ENCODE results near the gene DGKQ. TPM values are rescaled to one million over a fixed set of nuclear protein-coding genes. Genes with fewer than 3 reads are reported as not detected.

Gene DGKQ
- total and polyA plus RNA-seq, 2 donors (not counting 3 experiments of a cell fraction or from before 2014, with no cell fraction given): 15.8 to 20.2 TPM

GRCh38 chr4:982291-982690 lies 8.9 kb upstream of the DGKQ start:
- DNase-seq (ENCODE audit: low read depth, low spot score): no peak
- H3K36me3 ChIP-seq (ENCODE audit: control insufficient read depth in 2 of 2, extremely low read depth in 1 of 2, insufficient read depth in 2 of 2, low read length in 2 of 2): no peaks in the 10 kb centered on the region
- TF ChIP-seq FOS (IDR thresholded peaks at IDR 0.05; ENCODE audit: borderline replicate concordance, insufficient read depth, low read length) (no peak), POLR2AphosphoS5 (IDR thresholded peaks at IDR 0.05; ENCODE audit: insufficient read depth, low read depth, low read length) (no peak), MAX (IDR thresholded peaks at IDR 0.05; ENCODE audit: insufficient read depth, insufficient read length) (no peak), POLR2A (IDR thresholded peaks at IDR 0.05; ENCODE audit: low read depth, low read length) (no peak), JUN (IDR thresholded peaks at IDR 0.05; ENCODE audit: borderline replicate concordance, insufficient read depth, insufficient read length, low read depth) (no peak), MYC (IDR thresholded peaks at IDR 0.05; ENCODE audit: low read depth, low read length) (no peak), CTCF (IDR thresholded peaks at IDR 0.05; ENCODE audit: extremely low read depth in 1 of 2, insufficient read depth in 1 of 2, low read depth in 1 of 2, low read length in 2 of 2) (no peak), EZH2 (IDR thresholded peaks at IDR 0.05; ENCODE audit: borderline replicate concordance, low read depth, low read length, severe bottlenecking) (no peak), GATA2 (IDR thresholded peaks at IDR 0.05; ENCODE audit: insufficient read depth, insufficient read length, low read depth, low read length) (no peak)
- no peaks in the 10 kb centered on the region for H3K9me1 ChIP-seq (replicated peaks; ENCODE audit: control insufficient read depth, extremely low read depth, insufficient read depth, low read length)
- H3K27me3 ChIP-seq (ENCODE audit: control insufficient read depth in 2 of 2, insufficient read depth in 2 of 2, low read length in 2 of 2): no peaks in the 10 kb centered on the region
- CTCF ChIA-PET: no interaction called here
- intact Hi-C loops (cut with micrococcal nuclease): no loop called here
- dilution Hi-C loops (cut with MboI; ENCODE audit: extremely low pct_ligation_motif_present, low sequenced_read_pairs): no loop called here
- POLR2A ChIA-PET: no interaction called here
- no peaks in the 10 kb centered on the region for H3K9me3 ChIP-seq (replicated peaks; ENCODE audit: control insufficient read depth, insufficient read depth, low read length)
- no peaks in the 10 kb centered on the region for H3K79me2 ChIP-seq (ENCODE audit: control insufficient read depth, insufficient read depth, low read length)
- no peak overlapping the region for H3K27ac ChIP-seq (ENCODE audit: insufficient read depth, low read depth, low read length)
- peaks cover 27% of the 10 kb centered on the region for H3K4me1 ChIP-seq (ENCODE audit: control insufficient read depth, extremely low read depth, insufficient read depth, low read length)
- H2AFZ ChIP-seq (ENCODE audit: low read depth, low read length): no peak overlapping the region
- FAIRE-seq: no peak
- H4K20me1 ChIP-seq (replicated peaks; ENCODE audit: control insufficient read depth, extremely low read depth, insufficient read depth, low read length): no peaks in the 10 kb centered on the region
- no TSS peak for BruUV-seq (replicated peaks)
- no peak overlapping the region for H3K9ac ChIP-seq (replicated peaks; ENCODE audit: extremely low read depth, insufficient read depth, low read length)
- H3K4me3 ChIP-seq (replicated peaks in 1 of 3; ENCODE audit: insufficient read depth in 1 of 3, low read depth in 1 of 3, low read length in 3 of 3): no peak overlapping the region
- no peak overlapping the region for H3K4me2 ChIP-seq (ENCODE audit: insufficient read depth, low read length)

Data from endothelial cell of umbilical vein (primary cell).